Keratinocyte (primary cell): ENCODE results near the gene SANBR.

Experiments
- CTCF ChIP-seq, 3 experiments: IDR thresholded peaks in 1 of 3; conservative IDR thresholded peaks in 1 of 3; optimal IDR thresholded peaks in 1 of 3; 2 replicates in 2 of 3; 3 replicates in 1 of 3; pipeline versions ENCODE3 to v1.5.1; 2011; ENCODE audit warnings: low read length in 3 of 3, mild to moderate bottlenecking in 3 of 3, moderate library complexity in 2 of 3, control low read depth in 1 of 3, inconsistent platforms in 1 of 3; ENCODE audit not compliant: insufficient read depth in 2 of 3; ENCODE audit errors: extremely low read depth in 1 of 3
- EZH2 ChIP-seq: IDR thresholded peaks from one replicate; pipeline ENCODE4 v1.6.1; 2012; ENCODE audit warnings: inconsistent platforms, mild to moderate bottlenecking, low read length, moderate library complexity

GRCh38 chr2:61085883-61086282 is 20.2 kb downstream of the SANBR start:
- TF ChIP-seq CTCF (optimal IDR thresholded peaks at IDR 0.05 in 1 of 3, IDR thresholded peaks at IDR 0.05 in 1 of 3, conservative IDR thresholded peaks at IDR 0.05 in 1 of 3; ENCODE audit: extremely low read depth in 1 of 3, insufficient read depth in 2 of 3, low read length in 3 of 3) (no peak), EZH2 (no peak)
